Measurements from ENCODE around the gene C2CD2L. TPM values are rescaled to one million over a fixed set of nuclear protein-coding genes. Genes with fewer than 3 reads are reported as not detected.

C2CD2L gene
- total RNA-seq, 1 experiment from 2014 or later = 5.6 TPM

DNA sequence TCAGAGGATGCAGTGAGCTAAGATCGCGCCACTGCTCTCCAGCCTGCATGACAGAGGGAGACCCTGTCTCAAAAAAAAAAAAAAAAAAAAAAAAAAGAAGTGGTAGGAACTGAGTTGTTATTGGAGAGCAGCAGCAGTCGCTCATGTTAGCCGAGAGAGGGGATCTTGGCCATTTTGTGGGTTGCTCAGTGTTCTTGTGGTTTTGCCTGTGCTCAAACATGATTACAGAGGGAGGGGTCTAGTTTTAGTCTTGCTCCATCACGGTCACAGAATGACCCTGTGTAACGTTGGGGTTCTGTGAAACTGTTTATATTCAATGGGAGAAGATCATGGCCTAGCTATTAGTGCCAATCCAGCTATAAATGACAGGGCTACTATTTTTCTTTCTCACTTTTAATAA, 7.4 kb upstream of the C2CD2L start:
- H3K79me1 ChIP-seq (ENCODE audit: insufficient read depth, low read depth, low read length, poor library complexity, severe bottlenecking) = no peaks in the 10 kb centered on the region
- H3K4me2 ChIP-seq (ENCODE audit: insufficient read depth, insufficient read length, low read length) = peak overlapping the region; percentile 91
- H3T11ph ChIP-seq (ENCODE audit: low read length) = no peak overlapping the region
- no peak overlapping the region for H4K8ac ChIP-seq (replicated peaks; ENCODE audit: insufficient read length, low read depth, low read length)
- no peak overlapping the region for H2BK20ac ChIP-seq (ENCODE audit: low read depth, low read length, poor library complexity, severe bottlenecking)
- H2BK120ac ChIP-seq (ENCODE audit: low read depth, low read length, poor library complexity, severe bottlenecking) = no peak overlapping the region
- H2AK5ac ChIP-seq (ENCODE audit: insufficient read length, low read length) = no peak overlapping the region
- no peak overlapping the region for H2BK15ac ChIP-seq (ENCODE audit: low read depth, low read length)
- WGBS (ENCODE audit: extremely low coverage, insufficient read length, low lambda C conversion rate) = no CpG with 5 or more reads among the region's 6 CpGs
- no peak overlapping the region for H3K4ac ChIP-seq (ENCODE audit: low read depth, low read length)
- H3K18ac ChIP-seq (ENCODE audit: insufficient read length, low read depth, low read length) = no peak overlapping the region
- no peak overlapping the region for H3K23ac ChIP-seq (ENCODE audit: insufficient read length, low read depth, low read length)
- H3K23me2 ChIP-seq (ENCODE audit: insufficient read length, low read depth, low read length, poor library complexity, severe bottlenecking) = peaks cover 16% of the 10 kb centered on the region
- no peak overlapping the region for H3K9ac ChIP-seq (ENCODE audit: extremely low read depth, insufficient read length, low read length)
- TF ChIP-seq, protein P1, sequence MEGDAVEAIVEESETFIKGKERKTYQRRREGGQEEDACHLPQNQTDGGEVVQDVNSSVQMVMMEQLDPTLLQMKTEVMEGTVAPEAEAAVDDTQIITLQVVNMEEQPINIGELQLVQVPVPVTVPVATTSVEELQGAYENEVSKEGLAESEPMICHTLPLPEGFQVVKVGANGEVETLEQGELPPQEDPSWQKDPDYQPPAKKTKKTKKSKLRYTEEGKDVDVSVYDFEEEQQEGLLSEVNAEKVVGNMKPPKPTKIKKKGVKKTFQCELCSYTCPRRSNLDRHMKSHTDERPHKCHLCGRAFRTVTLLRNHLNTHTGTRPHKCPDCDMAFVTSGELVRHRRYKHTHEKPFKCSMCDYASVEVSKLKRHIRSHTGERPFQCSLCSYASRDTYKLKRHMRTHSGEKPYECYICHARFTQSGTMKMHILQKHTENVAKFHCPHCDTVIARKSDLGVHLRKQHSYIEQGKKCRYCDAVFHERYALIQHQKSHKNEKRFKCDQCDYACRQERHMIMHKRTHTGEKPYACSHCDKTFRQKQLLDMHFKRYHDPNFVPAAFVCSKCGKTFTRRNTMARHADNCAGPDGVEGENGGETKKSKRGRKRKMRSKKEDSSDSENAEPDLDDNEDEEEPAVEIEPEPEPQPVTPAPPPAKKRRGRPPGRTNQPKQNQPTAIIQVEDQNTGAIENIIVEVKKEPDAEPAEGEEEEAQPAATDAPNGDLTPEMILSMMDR (conservative IDR thresholded peaks at IDR 0.05) = no peak
- H3K14ac ChIP-seq (ENCODE audit: insufficient read depth, low read length) = no peak overlapping the region
- no peak overlapping the region for H4K5ac ChIP-seq (ENCODE audit: insufficient read length, low read depth, low read length)
- no peak overlapping the region for H2BK5ac ChIP-seq (ENCODE audit: insufficient read length, low read length)
- peaks cover 4% of the 10 kb centered on the region; the same call in 1 of the 2 replicates for H3K79me2 ChIP-seq (ENCODE audit: insufficient read depth, low read length)
- H3K4me3 Mint-ChIP-seq = peak overlapping the region in 1 of 2 experiments; percentile 85; a peak in 2 of 5 replicates
- H3K27me3 ChIP-seq (ENCODE audit: insufficient read depth, low read length) = no peaks in the 10 kb centered on the region
- H3K27ac ChIP-seq (ENCODE audit: insufficient read length, low read depth, low read length) = no peak overlapping the region
- no peaks in the 10 kb centered on the region for H3K27me3 Mint-ChIP-seq (ENCODE audit: low read depth)
- H2AFZ ChIP-seq (ENCODE audit: low read length) = no peak overlapping the region
- DNase-seq = no peak
- no peak overlapping the region for H3K56ac ChIP-seq (ENCODE audit: insufficient read length, low read depth, low read length)
- H2BK12ac ChIP-seq (ENCODE audit: insufficient read length, low read depth, low read length) = no peak overlapping the region
- H3K9me3 ChIP-seq (ENCODE audit: control insufficient read depth, low read depth, low read length) = no peaks in the 10 kb centered on the region
- no peak overlapping the region for H3K27ac Mint-ChIP-seq
- no peak overlapping the region for H4K91ac ChIP-seq (ENCODE audit: insufficient read length, low read depth, low read length)
- no peaks in the 10 kb centered on the region; a peak in 1 of 5 replicates for H3K9me3 Mint-ChIP-seq
- H3K36me3 Mint-ChIP-seq (ENCODE audit: insufficient read depth in 1 of 3, low read depth in 3 of 3) = peaks cover 21 to 32% (median 28%) of the 10 kb centered on the region in 3 experiments; a peak in 6 of 7 replicates
- peaks cover 24 to 28% of the 10 kb centered on the region in 2 experiments for H3K4me1 Mint-ChIP-seq
- H3K4me1 ChIP-seq (ENCODE audit: insufficient read depth, low read length) = no peaks in the 10 kb centered on the region
- no peaks in the 10 kb centered on the region for H4K20me1 ChIP-seq (ENCODE audit: control insufficient read depth, insufficient read depth, insufficient read length)

All from H9 (cell line).